ENCODE data around the gene CPOX. TPM values are rescaled to one million over a fixed set of nuclear protein-coding genes. Genes with fewer than 3 reads are reported as not detected.
A peak's percentile ranks its signal among the peaks of the same experiment; 100 is the strongest.

Gene CPOX
- total and polyA plus RNA-seq, 10 of the 15 experiments (the other 5 are each of a cell fraction or from before 2014, with no cell fraction given) = 40.7 to 72.6 (median 64.5) TPM

GRCh38 chr3:98563661-98564281 is 29.6 kb downstream of the CPOX start (continued):
- peak; percentile 94 for TF ChIP-seq SKIL (IDR thresholded peaks at IDR 0.05; ENCODE audit: low read depth, poor library complexity, severe bottlenecking)
- TF ChIP-seq BMI1 (IDR thresholded peaks at IDR 0.05; ENCODE audit: borderline replicate concordance) = peak; percentile 80
- peak; percentile 76 for TF ChIP-seq BCL3 (IDR thresholded peaks at IDR 0.05; ENCODE audit: borderline replicate concordance, insufficient read depth, low read depth, low read length, poor library complexity, severe bottlenecking)
- peak; percentile 96 for TF ChIP-seq DPF2 (IDR thresholded peaks at IDR 0.05)
- TF ChIP-seq JUNB (IDR thresholded peaks at IDR 0.05) = peak; percentile 91
- TF ChIP-seq RUNX3 (IDR thresholded peaks at IDR 0.05; ENCODE audit: low read length) = peak; percentile 99
- no peak for TF ChIP-seq PRDM15 (CRISPR knock-in tag; IDR thresholded peaks at IDR 0.05)
- TF ChIP-seq CREM (IDR thresholded peaks at IDR 0.05; ENCODE audit: low read depth) = peak; percentile 70
- peak; percentile 92 for TF ChIP-seq CUX1 (IDR thresholded peaks at IDR 0.05; ENCODE audit: insufficient replicate concordance, low read depth, low read length)
- TF ChIP-seq MLLT1 (IDR thresholded peaks at IDR 0.05) = peak; percentile 33; the same call in 1 of the 2 replicates
- peak; percentile 61 for TF ChIP-seq PML (IDR thresholded peaks at IDR 0.05; ENCODE audit: low read length)
- TF ChIP-seq RAD21 (IDR thresholded peaks at IDR 0.05; ENCODE audit: insufficient read depth, low read depth, low read length) = no peak
- TF ChIP-seq RELA (IDR thresholded peaks at IDR 0.05; ENCODE audit: borderline replicate concordance, partially characterized antibody) = peak; percentile 66
- peak; percentile 85 for TF ChIP-seq IRF4 (IDR thresholded peaks at IDR 0.05; ENCODE audit: low read depth, low read length)
- peak; percentile 92 for TF ChIP-seq MTA2 (IDR thresholded peaks at IDR 0.05; ENCODE audit: low read depth)

All from GM12878 (cell line).